Mesendoderm (in vitro differentiated cells): ENCODE data around the gene RPS15. TPM values are rescaled to one million over a fixed set of nuclear protein-coding genes. Genes with fewer than 3 reads are reported as not detected.

ENCODE experiments used
- DNase-seq: peaks from one replicate; pipeline ENCODE4 v3.0.0; 2013
- H2AK5ac ChIP-seq: 2 replicates; pipeline ENCODE4 v1.6.1; 2013; ENCODE audit warnings: low read length, inconsistent platforms
- H2BK120ac ChIP-seq: 2 replicates; pipeline ENCODE4 v1.6.1; 2013; ENCODE audit warnings: low read depth, mild to moderate bottlenecking, low read length, moderate library complexity, mixed read lengths
- H2BK15ac ChIP-seq: replicated peaks from 2 replicates; pipeline ENCODE4 v1.6.1; 2013; ENCODE audit warnings: low read depth, mild to moderate bottlenecking, moderate library complexity
- H2BK5ac ChIP-seq: 2 replicates; pipeline ENCODE4 v1.6.1; 2013; ENCODE audit warnings: low read length, inconsistent platforms
- H3K18ac ChIP-seq: 2 replicates; pipeline ENCODE4 v1.6.1; 2013; ENCODE audit warnings: mild to moderate bottlenecking, low read length, mixed read lengths
- H3K23ac ChIP-seq: one replicate; pipeline ENCODE4 v1.6.1; 2013; ENCODE audit warnings: low read length
- H3K27ac ChIP-seq: 2 replicates; pipeline ENCODE4 v1.5.1; 2013; ENCODE audit warnings: low read depth, mild to moderate bottlenecking, inconsistent platforms, low read length, moderate library complexity
- H3K27me3 ChIP-seq: 2 replicates; pipeline ENCODE4 v1.6.1; 2013; ENCODE audit warnings: low read length, control low read depth, mild to moderate bottlenecking, inconsistent platforms; ENCODE audit not compliant: insufficient read depth, poor library complexity
- H3K36me3 ChIP-seq: 2 replicates; pipeline ENCODE4 v1.6.1; 2013; ENCODE audit warnings: low read length, inconsistent platforms; ENCODE audit not compliant: control insufficient read depth, insufficient read depth
- H3K4ac ChIP-seq: one replicate; pipeline ENCODE4 v1.6.1; 2013; ENCODE audit warnings: low read depth, mild to moderate bottlenecking, low read length, moderate library complexity
- H3K4me1 ChIP-seq: 2 replicates; pipeline ENCODE4 v1.6.1; 2013; ENCODE audit warnings: low read depth, low read length, inconsistent platforms; ENCODE audit not compliant: control insufficient read depth
- H3K4me2 ChIP-seq: 2 replicates; pipeline ENCODE4 v1.6.1; 2013; ENCODE audit warnings: low read length
- H3K4me3 ChIP-seq: 2 replicates; pipeline ENCODE4 v1.5.1; 2013; ENCODE audit warnings: mild to moderate bottlenecking, low read length
- H3K56ac ChIP-seq: one replicate; pipeline ENCODE4 v1.6.1; 2013; ENCODE audit warnings: low read length
- H3K79me1 ChIP-seq: 2 replicates; pipeline ENCODE4 v1.6.1; 2013; ENCODE audit warnings: low read length, inconsistent platforms
- H3K79me2 ChIP-seq: 2 replicates; pipeline ENCODE4 v1.6.1; 2013; ENCODE audit warnings: mild to moderate bottlenecking, low read length; ENCODE audit not compliant: control insufficient read depth, insufficient read depth
- H3K9ac ChIP-seq: 2 replicates; pipeline ENCODE4 v1.6.1; 2013; ENCODE audit warnings: low read length, inconsistent platforms
- H4K5ac ChIP-seq: one replicate; pipeline ENCODE4 v1.6.1; 2013; ENCODE audit warnings: low read length
- H4K8ac ChIP-seq: one replicate; pipeline ENCODE4 v1.6.1; 2013; ENCODE audit warnings: low read depth, mild to moderate bottlenecking, control low read depth, low read length, moderate library complexity
- WGBS: extraction: QIAGEN DNeasy Blood & Tissue Kit; methylation state at CpG from one replicate; pipeline ENCODE4 v1.1.7; 2013; ENCODE audit warnings: low lambda C conversion rate, missing lambda C conversion rate; ENCODE audit not compliant: insufficient coverage; ENCODE audit errors: extremely low coverage; 5-methylcytosine and 5-hydroxymethylcytosine counted together
- polyA plus RNA-seq, 2 experiments: library from polyadenylated mRNA; stranded (reverse); fragments of 200-250 nt; gene quantifications; one replicate each; pipeline ENCODE4 v1.2.3, GENCODE V29; 2013

RPS15 gene
- polyA plus RNA-seq (2013, experiment 1 of 2), result 2,706 TPM
- 2,673 TPM for polyA plus RNA-seq (2013, experiment 2 of 2)

GRCh38 chr19:1438035-1438932 lies at the start of gene RPS15:
TSS of gene RPS15 (plus strand) at chr19:1438396. CDS start at chr19:1438426, 30 bp downstream.
- Histone ChIP-seq H3K4me3 (peak within 1 kb of the TSS; percentile 98), H2AK5ac (no peak within 1 kb of the TSS), H3K79me2 (peaks cover 29% of the 10 kb centered on the region), H3K27ac (peak within 1 kb of the TSS; percentile 47), H3K36me3 (peaks cover 20% of the 10 kb centered on the region), H3K4me2 (peak within 1 kb of the TSS; percentile 87), H3K18ac (peak within 1 kb of the TSS; percentile 81), H4K5ac (no peak within 1 kb of the TSS), H3K23ac (peak within 1 kb of the TSS; percentile 66), H3K9ac (peak within 1 kb of the TSS; percentile 98), H3K27me3 (no peaks in the 10 kb centered on the region), H3K4ac (peak within 1 kb of the TSS; percentile 58), H3K56ac (peak within 1 kb of the TSS; percentile 94), H3K79me1 (peaks cover 13% of the 10 kb centered on the region), H4K8ac (no peak within 1 kb of the TSS), H2BK5ac (peak within 1 kb of the TSS; percentile 81), H3K4me1 (no peaks in the 10 kb centered on the region), H2BK120ac (no peak within 1 kb of the TSS), H2BK15ac (no peak within 1 kb of the TSS)
- WGBS, result no CpG with 5 or more reads among the region's 100 CpGs
- DNase-seq, result peak; percentile 96

- no peak overlapping the region for H2BK5ac ChIP-seq
- H3K23ac ChIP-seq, result no peak overlapping the region
- DNase-seq, result no peak
- H3K4me2 ChIP-seq, result no peak overlapping the region
- no peak overlapping the region for H3K9ac ChIP-seq
- H3K4me3 ChIP-seq, result no peak overlapping the region
- H3K4ac ChIP-seq, result no peak overlapping the region
- no peak overlapping the region for H2BK15ac ChIP-seq
- peaks cover 4% of the 10 kb centered on the region for H3K36me3 ChIP-seq
- H3K27ac ChIP-seq, result no peak overlapping the region
- H3K79me2 ChIP-seq, result no peaks in the 10 kb centered on the region
- H4K8ac ChIP-seq, result no peak overlapping the region
- no CpG with 5 or more reads among the region's 17 CpGs for WGBS
- no peak overlapping the region for H3K18ac ChIP-seq
- no peak overlapping the region for H3K56ac ChIP-seq
- peaks cover 2% of the 10 kb centered on the region for H3K79me1 ChIP-seq
- H3K27me3 ChIP-seq, result no peaks in the 10 kb centered on the region
- H4K5ac ChIP-seq, result no peak overlapping the region
- no peak overlapping the region for H2AK5ac ChIP-seq
- H3K4me1 ChIP-seq, result no peaks in the 10 kb centered on the region
- H2BK120ac ChIP-seq, result no peak overlapping the region
Observed at GRCh38 chr19:1388637-1389026, 49.6 kb upstream of the RPS15 start.

GRCh38 chr19:1389033-1389940 lies 48.9 kb upstream of the RPS15 start:
- H4K5ac ChIP-seq, result no peak overlapping the region
- H3K56ac ChIP-seq, result no peak overlapping the region
- no peak overlapping the region for H4K8ac ChIP-seq
- no peak for DNase-seq
- H3K36me3 ChIP-seq, result peaks cover 4% of the 10 kb centered on the region
- no peak overlapping the region for H2AK5ac ChIP-seq
- H3K4ac ChIP-seq, result no peak overlapping the region
- H3K4me2 ChIP-seq, result no peak overlapping the region
- no peaks in the 10 kb centered on the region for H3K79me1 ChIP-seq
- WGBS, result no CpG with 5 or more reads among the region's 39 CpGs
- no peak overlapping the region for H3K18ac ChIP-seq
- H2BK5ac ChIP-seq, result no peak overlapping the region
- H3K23ac ChIP-seq, result no peak overlapping the region
- no peak overlapping the region for H2BK120ac ChIP-seq
- no peak overlapping the region for H3K27ac ChIP-seq
- no peaks in the 10 kb centered on the region for H3K79me2 ChIP-seq
- no peak overlapping the region for H3K4me3 ChIP-seq
- no peak overlapping the region for H3K9ac ChIP-seq
- no peaks in the 10 kb centered on the region for H3K4me1 ChIP-seq
- no peak overlapping the region for H2BK15ac ChIP-seq
- H3K27me3 ChIP-seq, result no peaks in the 10 kb centered on the region

- no peak overlapping the region for H3K56ac ChIP-seq
Observed at GRCh38 chr19:1390890-1391423, 47.2 kb upstream of the RPS15 start.

GRCh38 chr19:1392407-1392806 lies 45.8 kb upstream of the RPS15 start:
- Histone ChIP-seq H3K36me3 (peaks cover 4% of the 10 kb centered on the region), H4K8ac (no peak overlapping the region), H2BK5ac (no peak overlapping the region), H2BK15ac (no peak overlapping the region), H3K9ac (no peak overlapping the region), H3K79me1 (no peaks in the 10 kb centered on the region), H3K56ac (no peak overlapping the region), H4K5ac (no peak overlapping the region), H3K4me1 (no peaks in the 10 kb centered on the region), H2AK5ac (no peak overlapping the region), H3K4ac (no peak overlapping the region), H2BK120ac (no peak overlapping the region), H3K27ac (no peak overlapping the region), H3K23ac (no peak overlapping the region), H3K4me2 (no peak overlapping the region), H3K27me3 (no peaks in the 10 kb centered on the region), H3K79me2 (no peaks in the 10 kb centered on the region), H3K18ac (no peak overlapping the region), H3K4me3 (no peak overlapping the region)
- no peak for DNase-seq
- no CpG with 5 or more reads among the region's 15 CpGs for WGBS

More at GRCh38 chr19:1390890-1391423, 47.2 kb upstream of the RPS15 start:
- H2BK5ac ChIP-seq, result no peak overlapping the region
- no peak overlapping the region for H2BK120ac ChIP-seq
- H3K79me1 ChIP-seq, result no peaks in the 10 kb centered on the region
- no peak overlapping the region for H3K4me3 ChIP-seq
- peaks cover 4% of the 10 kb centered on the region for H3K36me3 ChIP-seq
- no peak overlapping the region for H3K4me2 ChIP-seq
- no peak overlapping the region for H3K18ac ChIP-seq
- H4K8ac ChIP-seq, result no peak overlapping the region
- no peak for DNase-seq
- no peak overlapping the region for H3K9ac ChIP-seq
- H3K4ac ChIP-seq, result no peak overlapping the region
- no peak overlapping the region for H3K27ac ChIP-seq
- no CpG with 5 or more reads among the region's 42 CpGs for WGBS
- no peaks in the 10 kb centered on the region for H3K4me1 ChIP-seq
- H3K27me3 ChIP-seq, result no peaks in the 10 kb centered on the region
- H2BK15ac ChIP-seq, result no peak overlapping the region
- H2AK5ac ChIP-seq, result no peak overlapping the region
- no peaks in the 10 kb centered on the region for H3K79me2 ChIP-seq
- no peak overlapping the region for H4K5ac ChIP-seq
- H3K23ac ChIP-seq, result no peak overlapping the region
